ENCODE measurements around the gene FBXO15. TPM values are rescaled to one million over a fixed set of nuclear protein-coding genes. Genes with fewer than 3 reads are reported as not detected.

Gene FBXO15
- total and polyA plus RNA-seq, 4 donors = 2.6 to 9.7 (median 5.1) TPM

GRCh38 chr18:74128159-74128558 lies 19.5 kb downstream of the FBXO15 start:
- ATAC-seq (ENCODE audit: insufficient read depth, low FRiP score) (no peak), DNase-seq (peak in 1 of 3 donors; percentile 12)
- peaks cover 0 to 2% (median 0%) of the 10 kb centered on the region in 3 donors for H3K27me3 ChIP-seq (ENCODE audit: control insufficient read depth in 3 of 3, insufficient read depth in 3 of 3, low read length in 2 of 3)
- peaks cover 0 to 12% (median 0%) of the 10 kb centered on the region in 5 donors for H3K4me1 ChIP-seq (ENCODE audit: control insufficient read depth in 5 of 5, insufficient read depth in 5 of 5, low read length in 5 of 5)
- 78 to 80% methylated on average over 3 of the region's 3 CpGs for WGBS, 2 donors
- no peak overlapping the region for H3K9ac ChIP-seq (ENCODE audit: insufficient read depth in 1 of 2, low read length in 2 of 2)
- H3K9me3 ChIP-seq (ENCODE audit: control insufficient read depth in 4 of 4, insufficient read depth in 3 of 4, low read length in 3 of 4) = no peaks in the 10 kb centered on the region
- H3K27ac ChIP-seq (ENCODE audit: low read depth in 1 of 2, low read length in 1 of 2) = no peak overlapping the region
- no peaks in the 10 kb centered on the region for H3K36me3 ChIP-seq (ENCODE audit: control insufficient read depth in 4 of 4, insufficient read depth in 4 of 4, low read length in 4 of 4)
- no peak overlapping the region for H3K4me3 ChIP-seq
- no peak for TF ChIP-seq CTCF (IDR thresholded peaks at IDR 0.05; ENCODE audit: control extremely low read depth, extremely low read depth)

- TF ChIP-seq CTCF (IDR thresholded peaks at IDR 0.05; ENCODE audit: control extremely low read depth, extremely low read depth) = no peak
- H3K36me3 ChIP-seq (ENCODE audit: control insufficient read depth in 4 of 4, insufficient read depth in 4 of 4, low read length in 4 of 4) = no peaks in the 10 kb centered on the region
- H3K9me3 ChIP-seq (ENCODE audit: control insufficient read depth in 4 of 4, insufficient read depth in 3 of 4, low read length in 3 of 4) = no peaks in the 10 kb centered on the region
- ATAC-seq (ENCODE audit: insufficient read depth, low FRiP score) (no peak), DNase-seq (no peak)
- H3K27me3 ChIP-seq (ENCODE audit: control insufficient read depth in 3 of 3, insufficient read depth in 3 of 3, low read length in 2 of 3) = peaks cover 0 to 2% (median 0%) of the 10 kb centered on the region in 3 donors
- peaks cover 0 to 12% (median 0%) of the 10 kb centered on the region in 5 donors for H3K4me1 ChIP-seq (ENCODE audit: control insufficient read depth in 5 of 5, insufficient read depth in 5 of 5, low read length in 5 of 5)
- no peak overlapping the region for H3K27ac ChIP-seq (ENCODE audit: low read depth in 1 of 2, low read length in 1 of 2)
- WGBS, 2 donors = 72 to 80% methylated on average over 10 of the region's 10 CpGs
- no peak overlapping the region for H3K4me3 ChIP-seq
- H3K9ac ChIP-seq (ENCODE audit: insufficient read depth in 1 of 2, low read length in 2 of 2) = no peak overlapping the region
These were observed 20.7 kb downstream of the FBXO15 start for GRCh38 chr18:74126684-74127655.

GRCh38 chr18:74124642-74125041 lies 23.0 kb downstream of the FBXO15 start:
- H3K4me3 ChIP-seq = no peak overlapping the region
- no peak for ATAC-seq (ENCODE audit: insufficient read depth, low FRiP score)

More at GRCh38 chr18:74124642-74125041, 23.0 kb downstream of the FBXO15 start:
- no peak for DNase-seq
- TF ChIP-seq CTCF (IDR thresholded peaks at IDR 0.05; ENCODE audit: control extremely low read depth, extremely low read depth) = no peak
- Histone ChIP-seq H3K27ac (ENCODE audit: low read depth in 1 of 2, low read length in 1 of 2) (no peak overlapping the region), H3K9me3 (ENCODE audit: control insufficient read depth in 4 of 4, insufficient read depth in 3 of 4, low read length in 3 of 4) (peaks cover 0 to 3% (median 0%) of the 10 kb centered on the region in 4 donors), H3K4me1 (ENCODE audit: control insufficient read depth in 5 of 5, insufficient read depth in 5 of 5, low read length in 5 of 5) (peaks cover 0 to 12% (median 0%) of the 10 kb centered on the region in 5 donors), H3K9ac (ENCODE audit: insufficient read depth in 1 of 2, low read length in 2 of 2) (no peak overlapping the region), H3K36me3 (ENCODE audit: control insufficient read depth in 4 of 4, insufficient read depth in 4 of 4, low read length in 4 of 4) (no peaks in the 10 kb centered on the region), H3K27me3 (ENCODE audit: control insufficient read depth in 3 of 3, insufficient read depth in 3 of 3, low read length in 2 of 3) (peaks cover 0 to 2% (median 2%) of the 10 kb centered on the region in 3 donors)
- WGBS, 2 donors = 55 to 83% methylated on average over 1 of the region's 1 CpG
